Stimulated activated CD8-positive, alpha-beta memory T cell treated with anti-CD3 and anti-CD28 coated beads, Interleukin-15, amount 100 ng/mL, for 4 hours (primary cell): Measurements from ENCODE around the gene DYNC1LI2.
"Not testable (repeated sequence)": the region's sequence is repeated elsewhere in the genome, so short reads cannot be mapped to it uniquely, and the experiment has no call there.

Experiments
- DNase-seq, 2 donors: peaks; one replicate each; pipeline ENCODE4 v3.0.0-alpha.2; 2020; ENCODE audit warnings: low read depth in 2 of 2

Gene DYNC1LI2

DNA sequence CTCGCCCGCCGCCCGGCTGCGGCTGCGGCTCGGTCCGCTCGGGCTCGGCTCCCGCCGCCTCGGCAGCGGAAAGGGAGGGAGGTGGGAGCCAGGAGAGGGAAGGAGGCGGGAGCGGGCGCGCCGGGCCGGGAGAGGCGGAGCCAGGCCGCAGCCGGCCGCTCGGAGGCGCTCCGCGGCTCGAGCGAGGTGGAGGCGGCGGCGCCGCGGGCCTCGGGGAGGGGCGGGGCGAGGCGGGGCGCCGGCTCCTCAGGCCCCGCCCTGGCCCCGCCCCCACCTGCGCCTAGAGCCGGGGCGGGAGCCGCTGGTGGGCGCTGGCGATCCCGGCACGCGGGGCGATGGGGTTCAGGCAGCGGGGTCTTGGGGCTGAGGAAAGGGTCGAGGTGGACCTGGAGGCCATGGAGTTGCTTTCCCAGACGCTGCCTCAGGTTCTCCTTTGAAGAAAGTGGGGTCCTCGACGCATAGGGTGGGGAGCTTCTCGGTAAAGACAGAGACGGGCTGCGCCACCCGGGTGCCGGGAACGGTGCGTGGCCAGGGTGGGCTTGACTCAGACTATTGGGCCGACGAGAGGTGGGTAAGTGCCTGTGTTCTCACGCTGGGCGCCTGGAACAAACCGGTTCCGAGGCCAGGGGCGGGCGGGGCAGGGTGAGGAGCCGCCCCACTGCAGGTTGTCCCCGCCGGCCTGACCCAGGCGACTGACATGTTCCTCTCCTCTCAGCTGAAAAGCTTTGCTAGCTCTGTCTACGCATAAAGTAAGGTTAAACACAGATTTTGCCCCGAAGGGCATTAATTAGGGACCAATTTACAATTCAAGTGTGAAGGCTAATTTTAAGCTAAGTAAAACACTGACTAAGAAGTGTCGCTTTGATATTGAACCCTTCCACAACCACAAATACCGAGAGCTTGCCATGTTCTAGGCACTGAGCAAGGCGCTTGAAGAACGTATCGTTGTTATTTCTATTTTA lies 54.5 kb downstream of the DYNC1LI2 start, which contains the start of gene CMTM4:
TSS of gene CMTM4 (minus strand) at position 75 of the 962 bp plus-strand sequence. CDS start 218 bp downstream, outside the sequence.
- peak; percentile 28 to 61 for DNase-seq

DNA sequence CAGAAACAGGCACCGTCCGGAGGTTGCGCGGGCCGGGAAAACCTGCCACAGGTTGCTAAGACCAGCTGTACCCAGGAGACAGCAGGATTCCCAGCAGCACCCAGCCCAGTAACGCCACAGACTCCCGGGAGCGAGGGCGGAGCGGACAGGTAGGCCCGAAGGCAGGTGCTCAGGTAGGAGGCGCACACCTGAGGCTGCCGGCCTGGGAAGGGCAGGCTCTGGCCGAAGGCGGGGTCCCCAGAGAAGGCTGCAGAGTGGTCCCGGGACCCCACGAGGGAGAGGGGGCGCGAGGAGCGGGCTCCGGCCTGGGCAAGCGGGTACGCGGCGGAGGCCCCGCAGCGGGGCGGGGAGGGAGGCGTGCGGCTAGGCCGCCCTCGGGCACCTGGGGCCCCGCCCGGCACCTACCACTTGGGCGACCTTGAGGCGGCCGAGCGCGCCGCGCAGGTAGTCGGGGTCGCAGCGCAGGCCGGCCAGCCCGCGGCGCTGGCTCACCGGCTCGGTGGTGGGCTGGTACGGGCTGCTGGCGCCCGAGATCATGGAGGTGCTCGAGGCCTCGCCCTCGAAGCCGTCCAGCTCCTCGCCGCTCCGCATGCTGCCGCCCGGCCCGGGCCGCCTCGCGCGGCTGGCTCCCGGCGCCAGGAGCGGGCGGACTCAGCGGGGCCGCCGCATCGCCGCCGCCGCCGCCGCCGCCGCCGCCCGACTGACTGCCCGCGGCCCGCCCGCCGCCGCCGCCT lies 55.3 kb downstream of the DYNC1LI2 start:
- no peak for DNase-seq

DNA sequence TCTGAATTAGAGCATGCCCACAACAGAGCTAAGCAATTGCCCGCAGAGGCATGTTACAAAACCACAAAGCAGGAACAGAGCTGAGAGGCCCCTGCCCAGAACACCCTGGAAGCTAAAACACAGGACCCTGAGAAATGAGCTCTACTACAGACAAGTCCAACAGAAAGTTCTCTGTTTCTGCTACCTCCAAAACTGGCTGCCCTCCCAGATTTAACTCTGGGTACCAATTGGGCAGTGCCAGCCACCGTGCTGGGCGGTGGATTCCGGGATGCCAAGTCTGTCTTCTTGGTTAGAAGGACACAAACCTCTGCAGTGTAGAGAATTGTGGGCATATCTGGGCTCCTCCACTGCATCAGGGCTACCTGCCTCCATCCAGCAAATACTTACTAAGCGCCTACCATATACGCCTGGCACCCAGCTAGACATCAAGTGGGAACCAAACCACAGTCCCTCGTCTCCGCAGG lies 55.9 kb downstream of the DYNC1LI2 start:
- DNase-seq = no peak

DNA sequence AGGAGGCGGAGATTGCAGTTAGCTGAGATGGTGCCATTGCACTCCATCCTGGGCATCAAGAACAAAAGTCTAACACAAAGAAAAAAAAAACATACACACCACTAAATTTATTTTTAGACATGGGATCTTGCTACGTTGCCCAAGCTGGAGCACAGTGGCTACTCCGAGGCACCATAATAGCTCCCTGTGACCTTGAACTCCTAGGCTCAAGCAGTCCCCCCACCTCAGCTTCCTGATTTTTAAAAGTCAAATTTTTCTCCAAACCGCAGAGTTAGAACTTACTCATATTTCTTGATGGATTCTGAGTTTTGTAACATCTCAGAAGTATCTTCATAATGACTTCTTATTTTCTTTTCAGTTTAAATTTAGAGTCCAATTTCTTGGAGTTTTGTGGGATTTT lies 58.3 kb downstream of the DYNC1LI2 start:
- no peak for DNase-seq

DNA sequence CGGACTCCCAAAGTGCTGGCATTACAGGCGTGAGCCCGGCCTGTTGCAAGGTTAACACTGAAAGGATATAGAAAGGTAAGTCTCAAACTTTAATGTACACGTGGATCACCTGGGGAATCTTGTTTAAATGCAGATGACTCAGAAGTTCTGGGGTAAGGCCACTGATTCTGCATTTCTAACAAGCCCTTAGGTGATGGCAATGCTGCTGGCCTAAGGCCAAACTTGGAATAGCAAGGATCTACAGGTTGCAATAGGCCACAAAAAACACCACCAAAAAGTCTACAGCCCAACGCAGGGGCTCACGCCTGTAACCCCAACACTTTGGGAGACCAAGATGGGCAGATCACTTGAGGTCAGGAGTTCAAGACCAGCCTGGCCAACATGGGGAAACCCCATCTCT lies 59.1 kb downstream of the DYNC1LI2 start:
- no peak for DNase-seq

DNA sequence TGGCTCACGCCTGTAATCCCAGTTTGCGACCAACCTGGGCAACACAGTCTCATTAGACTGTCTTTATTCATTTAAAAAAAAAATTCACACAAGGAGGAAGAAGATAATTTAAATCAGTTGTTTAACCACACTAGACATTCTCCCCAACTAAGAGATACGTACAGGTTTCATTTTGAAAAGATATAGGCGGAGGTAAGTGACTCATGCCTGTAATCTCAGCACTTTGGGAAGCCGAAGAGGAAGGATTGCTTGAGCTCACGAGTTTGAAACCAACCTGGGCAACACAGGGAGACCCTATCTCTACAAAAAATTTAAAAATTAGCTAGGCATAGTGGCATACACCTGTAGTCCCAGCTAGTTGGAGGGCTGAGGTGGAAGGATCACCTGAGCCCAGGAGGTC lies 60.2 kb downstream of the DYNC1LI2 start:
- DNase-seq = no peak

DNA sequence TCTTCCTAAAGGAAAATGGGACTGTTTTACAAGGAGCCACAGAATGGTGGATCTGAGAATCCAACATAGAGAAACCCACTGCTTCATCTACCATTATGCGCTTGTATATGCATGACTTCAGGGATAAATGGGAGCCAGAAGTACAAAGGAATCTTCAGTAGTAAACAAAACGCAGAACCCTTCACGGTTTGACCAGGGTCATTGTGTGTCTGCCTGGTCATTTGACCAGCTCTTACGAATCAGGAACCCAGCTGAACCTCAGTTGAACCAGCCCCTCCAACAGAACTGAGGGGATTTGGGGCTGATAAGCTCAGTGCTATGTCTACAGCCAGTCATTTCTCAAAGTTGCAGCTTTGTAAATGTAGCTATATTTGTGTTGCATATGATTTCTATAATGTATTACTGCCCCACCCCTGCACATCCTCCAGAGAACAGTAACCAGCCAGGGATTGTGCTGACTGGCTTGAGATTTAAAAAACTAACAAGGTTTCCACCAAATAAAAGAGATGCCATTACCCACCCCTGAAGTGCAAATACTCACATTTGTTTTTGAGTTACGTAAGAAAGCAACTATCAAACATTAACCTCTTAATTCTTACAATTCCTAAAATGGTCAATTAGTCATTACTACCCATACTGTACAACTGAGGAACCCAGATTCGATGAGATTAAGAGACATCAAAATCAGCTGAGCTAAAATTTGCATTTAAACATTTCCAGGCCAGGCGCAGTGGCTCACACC lies 61.1 kb downstream of the DYNC1LI2 start:
- DNase-seq = no peak

DNA sequence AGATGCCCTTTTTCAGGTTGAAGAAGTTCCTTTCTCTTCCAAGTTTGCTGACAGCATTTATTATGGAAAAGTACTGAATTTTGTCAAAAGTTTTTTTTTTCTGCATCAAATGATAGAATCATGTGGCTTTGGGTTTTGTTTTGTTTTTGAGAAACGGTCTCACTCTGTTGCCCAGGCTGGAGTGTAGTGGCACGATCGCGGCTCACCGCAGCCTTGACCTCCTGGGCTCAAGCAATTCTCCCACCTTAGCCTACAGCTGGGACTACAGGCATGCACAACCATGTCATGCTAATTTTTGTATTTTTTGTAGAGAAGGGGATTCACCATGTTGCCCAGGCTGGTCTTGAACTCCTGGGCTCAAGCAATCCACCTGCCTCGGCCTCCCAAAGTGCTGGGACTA lies 62.1 kb downstream of the DYNC1LI2 start:
- no peak for DNase-seq

DNA sequence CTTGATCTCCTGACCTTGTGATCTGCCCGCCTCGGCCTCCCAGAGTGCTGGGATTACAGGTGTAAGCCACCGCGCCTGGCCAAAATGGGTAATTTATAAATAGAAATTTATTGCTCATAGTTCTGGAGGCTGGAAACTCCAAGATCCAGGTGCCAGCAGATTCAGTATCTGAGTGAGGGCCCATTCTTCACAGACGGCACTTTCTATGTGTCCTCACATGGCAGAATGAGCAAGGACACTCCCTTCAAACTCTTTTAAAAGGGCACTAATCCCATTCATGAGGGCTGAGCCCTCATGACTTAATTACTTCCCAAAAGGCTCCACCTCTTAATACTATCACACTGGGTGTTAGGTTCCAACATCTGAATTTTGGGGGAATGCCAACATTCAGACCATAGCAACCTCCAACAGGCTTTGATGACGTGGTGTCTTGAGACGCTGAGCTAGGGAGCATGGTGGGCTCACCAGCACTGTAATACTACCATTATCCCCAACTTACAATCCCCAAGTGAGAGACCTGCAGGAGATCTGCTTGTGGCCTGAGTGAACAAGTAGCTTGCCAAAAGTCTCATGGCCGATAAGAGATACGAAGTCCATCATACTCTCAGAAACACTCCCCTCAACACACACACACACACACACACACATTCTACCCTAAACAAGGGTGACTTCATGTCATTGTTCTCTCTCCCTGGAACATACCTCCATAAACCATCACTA lies 63.3 kb downstream of the DYNC1LI2 start:
- DNase-seq = no peak

DNA sequence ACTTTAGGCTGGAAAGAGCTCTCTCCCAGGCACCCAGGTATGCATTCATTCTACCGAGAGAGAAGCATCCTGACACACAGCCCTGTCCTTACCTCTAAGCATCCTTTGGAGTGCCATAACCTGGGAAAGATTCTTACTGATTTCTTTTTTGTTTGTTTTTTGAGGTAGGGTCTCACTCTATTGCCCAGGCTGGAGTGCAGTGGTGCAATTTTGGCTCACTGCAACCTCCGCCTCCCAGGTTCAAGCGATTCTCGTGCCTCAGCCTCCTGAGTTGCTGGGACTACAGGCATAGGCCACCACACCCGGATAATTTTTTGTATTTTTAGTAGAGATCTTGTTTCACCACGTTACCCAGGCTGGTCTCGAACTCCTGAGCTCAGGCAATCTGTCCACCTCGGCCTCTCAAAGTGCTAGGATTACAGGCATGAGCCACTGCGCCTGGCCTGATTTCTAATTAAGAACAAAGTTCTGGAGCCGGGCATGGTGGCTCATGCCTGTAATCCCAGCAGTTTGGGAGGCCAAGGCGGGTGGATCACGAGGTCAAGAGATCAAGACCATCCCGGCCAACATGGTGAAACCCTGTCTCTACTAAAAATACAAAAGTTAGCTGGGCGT lies 65.8 kb downstream of the DYNC1LI2 start:
- not testable (repeated sequence) for DNase-seq

DNA sequence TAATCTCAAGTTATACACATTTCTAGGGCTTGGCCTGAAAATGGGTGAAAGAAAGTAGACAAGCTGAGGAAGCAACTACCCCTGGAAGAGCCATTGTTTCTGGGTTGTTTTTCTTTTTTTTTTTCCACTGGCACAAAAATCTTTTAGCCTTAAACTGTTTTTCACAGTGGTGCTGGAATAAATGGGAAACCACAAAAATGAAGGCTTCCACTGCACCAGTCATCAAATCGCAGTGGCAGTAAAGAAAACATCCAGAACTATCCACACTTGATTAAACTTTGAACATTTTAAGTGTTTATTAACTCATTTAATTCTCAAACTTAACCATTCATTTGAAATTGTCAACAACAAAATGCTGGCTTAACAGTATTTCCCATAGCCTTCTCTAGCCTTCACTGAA lies 69.1 kb downstream of the DYNC1LI2 start:
- no peak for DNase-seq

DNA sequence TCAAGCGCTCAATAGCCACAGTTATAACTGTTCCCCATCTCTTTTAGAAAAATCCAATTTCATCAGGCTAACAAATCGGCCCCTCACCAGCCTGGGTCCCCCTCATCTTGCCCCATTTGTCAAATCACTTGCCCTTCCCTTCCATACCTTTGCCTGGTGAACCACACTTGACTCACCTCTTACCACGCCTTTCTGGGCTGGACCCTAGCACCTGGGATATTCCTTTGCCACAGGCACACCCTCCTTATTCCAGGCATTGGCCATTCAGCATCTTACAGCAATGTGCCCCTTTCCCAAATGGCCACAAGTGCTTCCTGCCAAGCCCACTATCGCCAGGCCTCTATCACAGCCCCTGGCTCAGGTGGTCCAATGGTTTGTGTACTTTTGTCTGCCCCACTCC lies 69.7 kb downstream of the DYNC1LI2 start:
- DNase-seq = no peak

DNA sequence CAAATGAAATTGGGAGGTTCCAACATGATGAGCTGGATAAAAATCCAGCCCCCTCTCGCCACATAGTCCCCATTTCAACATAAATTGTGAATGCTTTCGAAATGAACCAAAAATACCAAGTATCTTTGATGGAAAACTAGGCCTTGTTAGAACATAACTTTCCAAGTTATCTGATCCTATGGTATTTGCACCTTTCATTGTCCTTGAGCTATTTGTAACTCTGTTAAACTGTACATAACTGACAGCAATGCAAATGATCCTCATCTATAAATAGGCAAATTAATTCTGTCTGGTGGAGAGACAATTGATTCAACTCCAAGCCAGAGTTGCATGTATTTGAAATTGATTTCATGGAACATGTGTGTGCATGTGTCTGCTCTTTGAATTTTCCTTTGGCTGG lies 73.1 kb downstream of the DYNC1LI2 start:
- DNase-seq = no peak

DNA sequence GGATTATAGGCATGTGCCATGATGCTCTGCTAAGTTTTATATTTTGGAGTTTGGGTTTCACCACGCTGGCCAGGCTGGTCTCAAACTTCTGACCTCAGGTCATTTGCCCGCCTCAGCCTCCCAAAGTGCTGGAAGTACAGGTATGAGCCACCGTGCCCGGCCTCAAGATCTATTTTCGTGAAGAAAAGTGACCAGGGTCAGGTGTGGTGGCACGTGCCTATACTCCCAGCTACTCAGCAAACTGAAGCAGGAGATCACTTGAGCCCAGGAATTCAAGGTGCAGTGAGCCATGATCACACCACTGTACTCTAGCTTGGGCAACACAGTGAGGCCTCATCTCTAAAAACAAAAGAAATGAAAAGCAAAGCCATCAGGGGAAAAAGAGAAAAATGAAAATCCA lies 73.6 kb downstream of the DYNC1LI2 start:
- no peak for DNase-seq

DNA sequence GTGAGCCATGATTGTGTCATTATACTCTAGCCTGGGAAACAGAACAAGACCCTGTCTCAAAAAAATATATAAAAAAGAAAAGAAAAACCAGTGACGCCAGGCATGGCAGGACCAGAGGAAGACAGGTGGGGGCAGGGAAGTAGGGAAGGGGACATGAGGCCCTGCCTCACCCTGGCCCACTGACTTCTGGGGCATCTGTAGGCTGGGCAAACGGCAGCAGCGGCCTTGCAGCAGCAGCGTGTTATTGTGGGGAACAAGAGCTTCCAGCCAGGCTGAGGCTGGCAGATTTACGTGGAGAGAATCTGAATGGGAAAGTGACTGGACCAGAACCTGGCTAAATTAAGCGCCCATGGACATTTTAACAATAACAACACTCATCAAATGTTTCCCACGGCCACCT lies 74.2 kb downstream of the DYNC1LI2 start:
- DNase-seq = no peak

DNA sequence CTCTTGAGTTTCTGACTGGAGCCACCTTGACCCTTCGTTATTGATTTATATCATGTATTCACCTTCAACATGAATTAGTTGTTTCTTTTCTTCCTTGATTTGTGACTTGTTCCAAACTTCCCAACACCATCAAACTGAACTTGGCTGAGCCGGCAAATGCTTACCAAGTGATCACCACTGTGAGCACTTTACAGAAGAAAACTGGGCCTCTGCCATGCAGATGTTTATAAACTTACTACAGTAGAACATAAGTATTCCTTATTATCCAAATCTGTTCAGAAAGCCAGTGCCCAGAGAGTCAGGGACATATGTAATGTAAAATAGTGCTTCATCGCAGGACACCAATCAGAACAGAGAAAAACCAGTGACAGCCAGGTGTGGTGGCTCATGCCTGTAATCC lies 74.8 kb downstream of the DYNC1LI2 start:
- no peak for DNase-seq

DNA sequence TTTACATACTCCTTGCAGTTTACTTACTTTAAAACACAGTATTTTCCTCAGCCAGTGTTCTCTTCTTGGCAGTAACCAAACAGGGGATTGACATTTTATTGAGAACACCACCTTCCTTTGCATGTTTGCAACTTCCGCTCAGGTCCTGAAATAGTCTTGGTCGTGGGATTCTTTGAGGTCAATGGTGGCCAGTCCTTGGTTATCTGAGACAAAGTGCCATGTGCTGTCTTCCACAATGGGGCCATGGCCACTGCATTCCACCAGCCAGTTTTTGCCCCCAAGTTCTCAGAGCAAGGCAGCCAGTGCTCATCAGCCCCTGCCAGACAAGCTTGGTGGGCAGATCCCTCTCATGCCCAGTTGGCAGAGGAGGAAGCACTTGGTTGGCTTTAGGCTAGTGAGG lies 77.7 kb downstream of the DYNC1LI2 start:
- no peak for DNase-seq
